GM20000 (cell line): Measurements from ENCODE around the gene LTBP1.

Experiments
- DNase-seq: peaks from one replicate; pipeline ENCODE4 v3.0.0; 2012; ENCODE audit warnings: low spot score
- TF ChIP-seq, protein P1 (sequence below): IDR thresholded peaks from 2 replicates; pipeline ENCODE4 v1.5.1; 2012; ENCODE audit warnings: mild to moderate bottlenecking, control low read depth; ENCODE audit errors: extremely low read depth, missing control alignments

Gene LTBP1

DNA sequence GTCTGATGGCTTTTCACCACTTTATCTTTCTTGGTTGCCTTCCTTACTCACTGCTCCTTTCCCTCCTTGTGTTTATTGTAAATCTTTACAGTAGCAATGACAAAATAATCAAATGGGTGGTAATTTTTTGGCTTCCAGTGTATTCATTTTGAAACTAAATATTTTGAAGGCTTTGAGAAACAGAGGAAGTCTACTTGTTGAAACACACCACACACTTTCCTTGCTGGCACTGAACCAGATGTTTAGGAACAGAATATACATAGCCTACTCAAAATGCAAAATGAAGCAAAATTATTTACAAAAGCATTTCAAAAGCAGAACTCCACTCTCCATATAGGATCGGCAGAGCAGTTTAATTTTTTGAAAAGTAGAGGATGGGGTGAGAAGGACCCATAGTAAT, 189.8 kb downstream of the LTBP1 start:
- DNase-seq = no peak
- TF ChIP-seq, protein P1, sequence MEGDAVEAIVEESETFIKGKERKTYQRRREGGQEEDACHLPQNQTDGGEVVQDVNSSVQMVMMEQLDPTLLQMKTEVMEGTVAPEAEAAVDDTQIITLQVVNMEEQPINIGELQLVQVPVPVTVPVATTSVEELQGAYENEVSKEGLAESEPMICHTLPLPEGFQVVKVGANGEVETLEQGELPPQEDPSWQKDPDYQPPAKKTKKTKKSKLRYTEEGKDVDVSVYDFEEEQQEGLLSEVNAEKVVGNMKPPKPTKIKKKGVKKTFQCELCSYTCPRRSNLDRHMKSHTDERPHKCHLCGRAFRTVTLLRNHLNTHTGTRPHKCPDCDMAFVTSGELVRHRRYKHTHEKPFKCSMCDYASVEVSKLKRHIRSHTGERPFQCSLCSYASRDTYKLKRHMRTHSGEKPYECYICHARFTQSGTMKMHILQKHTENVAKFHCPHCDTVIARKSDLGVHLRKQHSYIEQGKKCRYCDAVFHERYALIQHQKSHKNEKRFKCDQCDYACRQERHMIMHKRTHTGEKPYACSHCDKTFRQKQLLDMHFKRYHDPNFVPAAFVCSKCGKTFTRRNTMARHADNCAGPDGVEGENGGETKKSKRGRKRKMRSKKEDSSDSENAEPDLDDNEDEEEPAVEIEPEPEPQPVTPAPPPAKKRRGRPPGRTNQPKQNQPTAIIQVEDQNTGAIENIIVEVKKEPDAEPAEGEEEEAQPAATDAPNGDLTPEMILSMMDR = no peak

DNA sequence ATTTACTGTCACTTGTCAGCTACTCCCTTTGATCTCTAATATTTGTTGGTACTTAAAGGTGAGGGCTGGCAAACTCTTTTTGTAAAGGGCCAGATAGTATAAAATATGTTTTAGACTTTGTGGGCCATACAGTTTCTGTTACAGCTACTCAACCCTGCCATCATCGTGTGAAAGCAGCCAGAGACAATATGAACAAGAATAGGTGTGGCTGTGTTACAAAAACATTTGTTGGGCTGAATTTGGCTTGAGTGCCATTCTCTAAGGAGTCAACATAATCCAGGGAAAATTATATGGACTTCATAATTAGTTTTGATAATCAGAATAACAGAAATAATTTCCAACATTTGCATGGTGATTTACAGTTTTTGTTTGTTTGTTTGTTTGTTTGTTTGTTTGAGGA, 190.6 kb downstream of the LTBP1 start:
- DNase-seq = no peak
- TF ChIP-seq, protein P1 = no peak

DNA sequence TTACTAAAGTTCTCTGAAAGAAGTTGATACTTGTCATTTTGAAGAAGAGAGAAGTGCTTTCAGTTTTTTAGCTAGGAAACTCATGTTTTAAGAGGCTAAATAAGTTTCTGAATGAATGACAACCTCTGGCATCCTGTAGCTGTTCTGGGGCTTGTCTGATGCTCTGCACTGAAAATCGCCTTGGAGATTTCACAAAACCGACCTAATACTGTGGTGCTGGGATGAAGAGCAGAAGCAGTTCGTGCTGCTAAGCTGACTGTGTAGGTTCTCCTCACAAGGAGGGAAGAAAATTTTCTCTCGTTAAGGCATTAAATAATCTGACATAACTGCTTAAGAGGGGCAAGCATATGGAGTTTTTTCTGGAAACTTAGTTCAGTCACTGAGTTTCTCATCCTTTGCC, 193.2 kb downstream of the LTBP1 start:
- TF ChIP-seq, protein P1 = no peak
- no peak for DNase-seq

DNA sequence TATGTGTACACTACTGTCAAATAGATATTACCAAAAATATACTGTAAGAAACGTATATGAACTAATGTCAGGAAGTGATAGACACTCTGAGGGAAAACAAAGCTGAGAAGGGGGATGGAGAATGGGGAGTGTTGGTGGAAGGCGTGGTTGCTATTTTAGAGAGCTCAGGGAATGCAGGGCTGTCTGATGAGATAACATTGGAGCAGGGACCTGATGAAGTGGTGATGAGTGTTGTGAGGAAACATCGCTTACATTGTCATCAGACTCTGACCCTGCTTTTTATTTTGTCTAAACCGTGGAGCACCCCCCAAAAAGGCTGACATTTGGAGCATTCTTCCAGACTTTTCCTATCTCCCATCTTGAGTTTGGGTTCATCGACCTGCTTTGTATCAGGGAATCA, 194.7 kb downstream of the LTBP1 start:
- no peak for DNase-seq
- TF ChIP-seq, protein P1 = no peak

DNA sequence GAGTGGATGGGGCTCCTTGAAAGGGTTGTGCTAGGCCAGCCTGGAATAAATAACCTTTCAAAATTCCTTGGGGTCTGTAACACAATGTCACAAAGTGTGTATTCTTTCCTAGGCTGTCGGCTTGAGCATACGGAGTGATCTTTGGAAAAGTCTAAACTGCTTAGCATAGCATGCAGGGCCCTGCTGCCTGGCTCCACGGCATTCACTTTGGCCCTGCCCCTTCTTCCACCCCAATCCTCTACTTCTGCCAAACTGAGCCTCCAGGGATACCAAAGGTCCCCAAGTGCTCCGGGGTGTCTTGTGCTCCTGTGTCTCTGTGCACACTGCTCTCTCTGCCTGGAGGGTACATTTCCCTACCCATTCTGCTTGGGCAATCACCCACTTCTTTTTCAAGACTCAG, 196.1 kb downstream of the LTBP1 start:
- no peak for DNase-seq
- TF ChIP-seq, protein P1 = no peak

DNA sequence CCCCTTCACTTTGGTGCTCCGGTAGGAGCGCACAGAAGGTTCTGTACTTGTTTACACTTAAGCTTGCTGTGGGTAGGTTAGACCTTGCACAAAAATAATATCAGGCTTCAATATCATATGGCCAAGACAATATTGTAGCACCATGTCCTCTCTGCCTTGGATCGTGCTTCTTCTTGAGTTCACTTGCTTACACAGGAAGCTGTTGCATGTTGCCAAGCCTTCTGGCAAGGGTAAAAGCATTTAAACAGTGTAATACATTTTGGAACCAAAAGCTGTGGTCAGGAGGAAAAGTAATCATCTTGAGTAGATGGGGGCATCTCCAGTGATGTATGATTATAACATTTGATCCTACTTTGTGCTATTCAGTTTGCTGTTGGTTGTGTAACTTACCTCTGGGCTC, 197.5 kb downstream of the LTBP1 start:
- TF ChIP-seq, protein P1 = no peak
- no peak for DNase-seq

DNA sequence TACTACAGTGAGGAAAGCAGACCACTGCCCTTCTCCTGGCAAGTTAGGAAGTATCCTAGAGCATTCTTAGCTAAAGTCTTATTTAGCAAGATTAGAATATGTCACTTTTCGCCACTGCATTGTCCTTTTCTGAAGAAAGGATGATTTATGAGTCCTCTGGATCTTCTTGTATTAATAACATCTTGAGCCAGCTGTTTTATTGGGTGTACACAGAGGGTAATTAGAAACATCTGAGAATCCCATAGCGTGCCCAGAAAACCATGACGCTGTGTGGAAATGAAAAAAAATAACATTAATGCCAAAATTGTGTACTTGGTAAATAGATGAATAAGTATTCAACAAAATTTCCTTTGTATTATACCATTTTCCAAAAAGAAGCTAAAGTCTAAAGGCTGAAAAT, 198.7 kb downstream of the LTBP1 start:
- TF ChIP-seq, protein P1 = no peak
- DNase-seq = no peak

DNA sequence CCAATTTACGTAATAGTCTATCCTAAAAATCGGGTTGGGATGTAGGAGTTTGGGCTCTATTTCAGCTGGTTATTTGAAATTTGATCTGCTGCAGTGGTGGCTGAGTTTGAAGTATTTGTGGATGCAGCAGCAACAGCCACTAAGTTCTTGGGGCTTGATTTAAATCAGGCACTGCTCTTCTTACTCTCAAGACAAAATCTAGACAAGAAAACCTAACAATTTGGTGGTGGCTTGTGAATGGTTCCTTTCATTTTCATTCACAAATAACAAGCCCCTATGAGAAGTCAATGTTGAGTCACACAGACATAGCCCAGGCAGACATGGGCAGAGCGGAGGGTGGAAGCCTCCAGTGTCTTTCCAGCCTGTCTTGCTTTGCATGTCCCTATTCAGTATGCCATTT, 199.3 kb downstream of the LTBP1 start:
- TF ChIP-seq, protein P1 = no peak

More for the DNA sequence above, 199.3 kb downstream of the LTBP1 start:
- DNase-seq = no peak
